Measurements from ENCODE around the gene GFI1. TPM values are rescaled to one million over a fixed set of nuclear protein-coding genes. Genes with fewer than 3 reads are reported as not detected.

GFI1 gene
- total RNA-seq, 1 experiment from 2014 or later: 3.7 TPM

GRCh38 chr1:92488832-92489231 is 2.1 kb upstream of the GFI1 start:
- no peak for DNase-seq (ENCODE audit: low read depth)

GRCh38 chr1:92488416-92488815 is 1.7 kb upstream of the GFI1 start:
- no peak for DNase-seq (ENCODE audit: low read depth)

GRCh38 chr1:92487078-92487605 is 417 bp upstream of the GFI1 start:
- DNase-seq (ENCODE audit: low read depth): no peak

GRCh38 chr1:92485381-92486250 is 1.1 kb downstream of the GFI1 start:
- peak; percentile 63 for DNase-seq (ENCODE audit: low read depth)

GRCh38 chr1:92484472-92485380 is 2.0 kb downstream of the GFI1 start:
- DNase-seq (ENCODE audit: low read depth): no peak

GRCh38 chr1:92483610-92484471 is 2.9 kb downstream of the GFI1 start:
- DNase-seq (ENCODE audit: low read depth): no peak

- DNase-seq (ENCODE audit: low read depth): no peak
These were observed 3.8 kb downstream of the GFI1 start for GRCh38 chr1:92482665-92483609.

- no peak for DNase-seq (ENCODE audit: low read depth)
These were observed 4.6 kb downstream of the GFI1 start for GRCh38 chr1:92481971-92482664.

GRCh38 chr1:92481599-92481925 is 5.2 kb downstream of the GFI1 start:
- no peak for DNase-seq (ENCODE audit: low read depth)

GRCh38 chr1:92480813-92481598 is 5.7 kb downstream of the GFI1 start:
- no peak for DNase-seq (ENCODE audit: low read depth)

- no peak for DNase-seq (ENCODE audit: low read depth)
These were observed 6.4 kb downstream of the GFI1 start for GRCh38 chr1:92480200-92480812.

- no peak for DNase-seq (ENCODE audit: low read depth)
These were observed 7.1 kb downstream of the GFI1 start for GRCh38 chr1:92479587-92479986.

GRCh38 chr1:92478393-92478792 is 8.3 kb downstream of the GFI1 start:
- DNase-seq (ENCODE audit: low read depth): no peak

GRCh38 chr1:92476071-92476631 is 10.6 kb downstream of the GFI1 start:
- DNase-seq (ENCODE audit: low read depth): no peak

- DNase-seq (ENCODE audit: low read depth): no peak
These were observed 11.7 kb downstream of the GFI1 start for GRCh38 chr1:92475029-92475428.

GRCh38 chr1:92473781-92474495 is 12.8 kb downstream of the GFI1 start:
- DNase-seq (ENCODE audit: low read depth): no peak

- DNase-seq (ENCODE audit: low read depth): no peak
These were observed 16.5 kb downstream of the GFI1 start for GRCh38 chr1:92470216-92470615.

All from HT1080 (cell line).